Activated T-cell treated with anti-CD3 and anti-CD28 coated beads, Interleukin-2, amount 50 U/mL, for 72 hours (primary cell): Measurements from ENCODE around the gene RNF115. TPM values are rescaled to one million over a fixed set of nuclear protein-coding genes. Genes with fewer than 3 reads are reported as not detected.

Source experiments
- ATAC-seq, 2 donors: fragments of 150-1000 bp; cut with Tn5 transposase; replicated peaks in 1 of 2; 2 replicates each; pipeline ENCODE4 v1.10.0; 2021; ENCODE audit warnings: moderate library complexity in 2 of 2, mild to moderate bottlenecking in 1 of 2
- DNase-seq, 2 donors: peaks; one replicate each; pipeline ENCODE4 v3.0.0; 2021 to 2022; ENCODE audit warnings: mixed read lengths in 1 of 2
- H3K27ac Mint-ChIP-seq: one replicate; pipeline ENCODE4 v1.8.0; 2022; ENCODE audit warnings: mild to moderate bottlenecking, moderate library complexity, mixed read lengths
- H3K27me3 Mint-ChIP-seq: one replicate; pipeline ENCODE4 v1.8.0; 2022; ENCODE audit warnings: low read depth, mixed read lengths
- H3K36me3 Mint-ChIP-seq, 2 donors: one replicate each; pipeline ENCODE4 v1.8.0; 2022; ENCODE audit warnings: mixed read lengths in 2 of 2, mild to moderate bottlenecking in 1 of 2; ENCODE audit not compliant: insufficient read depth in 2 of 2
- H3K4me1 Mint-ChIP-seq: one replicate; pipeline ENCODE4 v1.8.0; 2022; ENCODE audit warnings: low read depth, mixed read lengths
- H3K4me3 Mint-ChIP-seq, 2 donors: one replicate each; pipeline ENCODE4 v1.8.0; 2022; ENCODE audit warnings: mild to moderate bottlenecking in 2 of 2, mixed read lengths in 2 of 2, moderate library complexity in 2 of 2
- H3K9me3 Mint-ChIP-seq, 2 donors: one replicate each; pipeline ENCODE4 v1.8.0; 2022; ENCODE audit warnings: mixed read lengths in 2 of 2
- total RNA-seq, 2 donors: library from RNA; stranded (reverse); gene quantifications; one replicate each; pipeline ENCODE4 v1.2.3, GENCODE V29; 2022

RNF115 gene
- total RNA-seq, result 10 to 100 TPM; 22.4 to 27.4 TPM

GRCh38 chr1:145823565-145824498 is at the start of gene RNF115, which contains the start of gene POLR3C:
Gene RNF115, minus strand, starts transcription at chr1:145824095. Its CDS starts 222 bp downstream, at chr1:145823873.
Gene POLR3C, plus strand, starts transcription at chr1:145824200. Its CDS starts 1,577 bp downstream, at chr1:145825777.
- peaks cover 18 to 37% of the 10 kb centered on the region in 2 donors for H3K36me3 Mint-ChIP-seq
- ATAC-seq (peak; percentile 76 to 77), DNase-seq (peak; percentile 87 to 89)
- peaks cover 47% of the 10 kb centered on the region for H3K4me1 Mint-ChIP-seq
- H3K27me3 Mint-ChIP-seq, result no peaks in the 10 kb centered on the region
- peak within 1 kb of the TSS; percentile 97 to 99 for H3K4me3 Mint-ChIP-seq
- H3K27ac Mint-ChIP-seq, result peak within 1 kb of the TSS; percentile 97
- H3K9me3 Mint-ChIP-seq, result peaks cover 0 to 1% of the 10 kb centered on the region in 2 donors

GRCh38 chr1:145871994-145872924 is 48.4 kb upstream of the RNF115 start:
- H3K4me3 Mint-ChIP-seq, result peak overlapping the region; percentile 79 to 90
- H3K27me3 Mint-ChIP-seq, result peaks cover 17% of the 10 kb centered on the region
- ATAC-seq (peak; percentile 83 to 89), DNase-seq (peak; percentile 47 to 53)
- H3K27ac Mint-ChIP-seq, result peak overlapping the region; percentile 62
- peaks cover 19% of the 10 kb centered on the region for H3K4me1 Mint-ChIP-seq
- no peaks in the 10 kb centered on the region for H3K9me3 Mint-ChIP-seq
- H3K36me3 Mint-ChIP-seq, result no peaks in the 10 kb centered on the region

DNA sequence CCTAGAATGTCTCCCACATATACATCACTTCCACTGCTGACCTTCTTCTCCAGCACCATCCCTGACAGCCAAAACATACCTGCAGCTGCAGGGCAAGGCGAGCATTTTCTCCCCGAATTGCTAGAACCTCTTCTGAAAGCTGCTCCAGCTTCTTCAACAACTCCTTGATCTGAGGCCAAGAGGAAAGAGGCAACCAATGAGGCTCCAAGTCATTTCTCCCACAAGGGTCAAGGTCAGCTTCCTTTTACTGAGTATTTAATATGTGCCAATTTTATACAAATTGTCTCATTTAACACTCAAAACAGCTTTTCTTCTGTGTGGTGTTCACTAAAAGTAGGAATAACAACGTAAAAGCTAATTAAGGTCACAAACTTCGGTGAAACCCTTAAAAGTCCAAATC is 44.3 kb upstream of the RNF115 start:
- no peak for DNase-seq
- H3K27me3 Mint-ChIP-seq, result peaks cover 17% of the 10 kb centered on the region
- H3K4me1 Mint-ChIP-seq, result peaks cover 19% of the 10 kb centered on the region
- H3K4me3 Mint-ChIP-seq, result no peak overlapping the region
- H3K9me3 Mint-ChIP-seq, result no peaks in the 10 kb centered on the region
- no peak overlapping the region for H3K27ac Mint-ChIP-seq
- no peak for ATAC-seq
- H3K36me3 Mint-ChIP-seq, result no peaks in the 10 kb centered on the region

- Mint-ChIP-seq H3K27me3 (peaks cover 8% of the 10 kb centered on the region), H3K4me3 (no peak overlapping the region), H3K4me1 (peaks cover 5% of the 10 kb centered on the region), H3K9me3 (no peaks in the 10 kb centered on the region), H3K36me3 (peaks cover 0 to 1% of the 10 kb centered on the region in 2 donors), H3K27ac (no peak overlapping the region)
- ATAC-seq (no peak), DNase-seq (no peak)
Measured at GRCh38 chr1:145863282-145864018, 39.6 kb upstream of the RNF115 start.

GRCh38 chr1:145859491-145860023 is 35.7 kb upstream of the RNF115 start:
- peak; percentile 88 to 90 for DNase-seq
- Mint-ChIP-seq H3K9me3 (no peaks in the 10 kb centered on the region), H3K27ac (peak overlapping the region; percentile 55), H3K27me3 (no peaks in the 10 kb centered on the region), H3K4me1 (peaks cover 14% of the 10 kb centered on the region), H3K36me3 (peaks cover 3 to 13% of the 10 kb centered on the region in 2 donors), H3K4me3 (peak overlapping the region; percentile 92 to 98)
- peak; percentile 73 to 76 for ATAC-seq

DNA sequence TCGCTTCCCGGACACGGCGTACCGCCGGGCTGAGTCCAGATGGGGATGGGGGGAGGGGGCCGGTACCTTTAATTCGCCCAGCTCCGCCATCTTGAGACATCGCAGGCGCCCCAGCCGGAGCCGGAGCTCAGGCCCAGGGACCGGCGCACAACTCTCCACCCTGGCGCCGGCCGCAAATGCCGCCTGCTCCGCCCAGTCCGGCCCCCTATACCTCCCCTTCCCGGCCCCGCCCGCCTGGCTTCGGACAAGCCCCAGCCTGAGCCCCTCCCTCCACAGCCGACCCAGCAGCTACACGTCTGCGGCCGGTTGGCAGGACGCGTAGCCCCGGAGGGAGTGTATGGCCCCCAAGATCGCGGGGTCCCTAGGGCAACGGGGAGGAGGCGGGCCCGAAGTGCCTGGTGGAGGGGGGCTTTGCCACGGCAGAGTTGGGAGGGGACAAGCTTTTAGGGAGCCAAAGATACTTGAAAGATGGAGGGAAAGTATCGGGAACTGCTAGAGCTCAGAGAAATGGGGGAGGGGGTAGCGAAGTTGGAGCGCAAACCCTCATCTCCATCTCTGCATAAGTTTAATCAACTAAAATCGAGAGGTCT is 35.1 kb upstream of the RNF115 start, which contains the start of gene PIAS3:
Gene PIAS3 (minus strand): TSS at position 181 of the 590 bp plus-strand sequence. CDS start 91 bp downstream, at position 90.
- ATAC-seq, result peak; percentile 91 to 92
- peak within 1 kb of the TSS; percentile 72 for H3K27ac Mint-ChIP-seq
- H3K27me3 Mint-ChIP-seq, result no peaks in the 10 kb centered on the region

DNA sequence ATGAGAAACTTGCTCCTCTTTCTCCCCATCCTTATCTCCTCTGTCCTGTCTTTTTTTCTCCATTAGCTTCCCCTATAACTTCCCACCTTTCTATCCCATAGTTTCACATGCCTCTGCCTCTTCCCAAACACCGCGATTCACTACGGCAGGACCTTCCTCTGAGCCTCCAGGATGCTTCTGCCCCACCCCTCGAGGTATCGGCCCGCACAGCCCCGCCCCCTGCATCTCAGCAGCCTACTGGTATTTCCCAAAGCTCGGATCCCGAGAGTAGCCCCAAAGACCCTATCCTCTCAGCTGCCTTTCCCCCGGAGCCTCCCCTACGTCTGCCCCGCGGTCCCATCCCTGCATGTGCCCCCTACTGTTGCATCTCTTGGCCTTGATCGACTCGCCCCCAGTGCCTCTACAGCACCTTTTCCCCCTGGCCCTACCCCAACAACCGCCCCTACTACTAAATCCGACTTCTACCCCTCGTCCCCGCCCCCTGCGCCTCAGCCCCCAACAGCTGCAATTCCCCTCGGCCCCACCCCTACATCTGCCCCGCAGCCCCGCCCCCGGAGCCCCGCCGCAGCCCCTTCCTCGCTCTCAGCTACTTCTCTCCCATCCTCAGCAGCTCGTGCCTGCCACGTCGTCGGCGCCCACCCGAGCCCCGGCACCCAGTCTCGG is 34.5 kb upstream of the RNF115 start:
- Mint-ChIP-seq H3K9me3 (no peaks in the 10 kb centered on the region), H3K4me3 (peak overlapping the region; percentile 92 to 98), H3K4me1 (peaks cover 14% of the 10 kb centered on the region), H3K27ac (peak overlapping the region; percentile 72), H3K27me3 (no peaks in the 10 kb centered on the region), H3K36me3 (peaks cover 3 to 13% of the 10 kb centered on the region in 2 donors)
- peak; percentile 59 to 78 for DNase-seq
- peak; percentile 59 to 66 for ATAC-seq

More for the DNA sequence above, 35.1 kb upstream of the RNF115 start, which contains the start of gene PIAS3:
- peaks cover 3 to 13% of the 10 kb centered on the region in 2 donors for H3K36me3 Mint-ChIP-seq
- H3K4me1 Mint-ChIP-seq, result peaks cover 14% of the 10 kb centered on the region
- H3K9me3 Mint-ChIP-seq, result no peaks in the 10 kb centered on the region
- DNase-seq, result peak; percentile 94 to 95
- H3K4me3 Mint-ChIP-seq, result peak within 1 kb of the TSS; percentile 92 to 98

DNA sequence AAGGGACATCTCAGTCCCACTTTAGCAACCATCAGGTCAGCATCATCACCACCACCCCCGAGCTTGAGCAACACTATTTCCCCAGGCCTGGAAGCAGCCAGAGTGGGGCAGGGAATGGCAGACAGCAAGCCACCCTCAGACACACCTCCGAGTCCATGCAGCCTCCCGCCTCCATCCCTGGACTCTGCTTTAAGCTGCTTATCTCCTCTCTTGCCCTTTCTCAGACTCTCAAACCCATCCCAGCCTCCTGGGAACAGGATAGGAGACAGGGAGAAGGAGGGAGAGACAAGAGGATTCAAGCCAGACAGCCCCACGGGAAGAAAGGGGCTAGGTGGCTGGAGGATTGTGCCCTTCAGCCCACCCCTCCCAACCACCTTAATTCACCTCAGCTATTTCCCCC is 33.3 kb upstream of the RNF115 start:
- DNase-seq (no peak), ATAC-seq (no peak)
- Mint-ChIP-seq H3K27me3 (no peaks in the 10 kb centered on the region), H3K36me3 (peaks cover 3 to 15% of the 10 kb centered on the region in 2 donors), H3K4me1 (peaks cover 14% of the 10 kb centered on the region), H3K27ac (no peak overlapping the region), H3K9me3 (no peaks in the 10 kb centered on the region), H3K4me3 (peak overlapping the region in 1 of 2 donors; percentile 6)

DNA sequence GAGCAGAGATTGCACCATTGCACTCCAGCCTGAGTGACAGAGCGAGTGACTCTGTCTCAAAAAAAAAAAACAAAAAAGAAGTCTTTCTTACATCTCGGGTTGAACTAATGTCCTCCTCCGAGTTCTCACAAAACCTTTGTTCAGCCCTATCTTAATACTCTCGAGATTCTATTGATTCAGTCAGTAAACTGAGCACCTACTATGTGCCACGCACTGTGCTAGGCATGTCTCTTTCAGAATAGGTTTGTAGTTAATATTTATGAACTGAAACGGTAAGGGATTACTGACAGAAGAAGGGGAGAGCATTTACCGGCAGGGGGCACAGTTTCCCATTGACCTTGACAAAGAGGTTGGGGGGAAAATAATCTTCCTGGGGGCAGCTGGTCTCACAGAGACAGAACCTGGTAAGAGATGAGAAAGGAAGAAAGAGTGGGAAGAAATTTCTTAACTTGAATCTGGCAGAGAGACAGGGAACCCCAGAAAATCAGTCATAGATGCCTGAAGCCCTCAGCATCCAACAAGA is 31.6 kb upstream of the RNF115 start:
- Mint-ChIP-seq H3K27me3 (no peaks in the 10 kb centered on the region), H3K4me1 (peaks cover 14% of the 10 kb centered on the region), H3K36me3 (peaks cover 3 to 15% of the 10 kb centered on the region in 2 donors), H3K9me3 (no peaks in the 10 kb centered on the region), H3K27ac (no peak overlapping the region), H3K4me3 (no peak overlapping the region)
- ATAC-seq, result no peak
- DNase-seq, result no peak

DNA sequence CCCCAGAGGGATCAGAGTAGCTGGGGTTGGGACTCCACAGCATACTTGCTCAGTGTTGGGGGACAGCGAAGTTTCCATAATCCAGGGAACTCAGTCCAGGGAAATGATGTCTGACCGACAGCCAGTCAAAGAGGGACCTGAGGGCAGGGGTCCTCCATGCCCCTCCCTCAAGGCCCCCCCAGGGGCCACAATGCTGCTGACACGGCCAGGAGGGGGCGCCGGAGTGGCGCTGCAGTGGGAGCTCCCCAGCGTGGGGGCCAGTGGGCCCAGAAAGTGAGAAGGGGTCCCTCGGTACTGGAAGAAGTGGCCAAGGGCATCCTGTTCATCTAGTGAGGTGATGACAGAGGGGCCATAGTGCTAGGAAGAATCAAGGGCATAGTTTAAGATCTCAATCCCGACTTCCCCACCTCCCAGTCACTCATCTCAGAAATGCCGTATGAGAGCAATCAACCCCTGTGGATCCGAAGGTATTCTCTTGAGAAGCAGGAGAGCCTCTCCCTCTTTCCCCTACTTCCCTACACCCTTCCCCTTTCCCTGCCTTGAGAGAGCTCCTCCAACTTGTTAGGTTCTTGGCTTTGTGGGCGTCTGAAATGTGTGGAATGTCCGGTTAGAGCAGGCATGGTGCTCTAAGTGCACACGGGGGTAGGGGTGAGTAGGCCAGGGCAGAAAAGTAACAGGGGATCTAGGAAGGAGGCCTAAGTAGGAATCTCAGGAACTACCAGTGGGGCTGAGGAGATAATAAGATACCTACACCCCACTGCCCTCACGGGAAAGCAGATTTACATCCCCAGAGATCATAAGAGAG is 25.7 kb upstream of the RNF115 start:
- Mint-ChIP-seq H3K36me3 (peaks cover 0 to 3% of the 10 kb centered on the region in 2 donors), H3K4me1 (peaks cover 14% of the 10 kb centered on the region), H3K4me3 (no peak overlapping the region), H3K27ac (no peak overlapping the region), H3K9me3 (no peaks in the 10 kb centered on the region), H3K27me3 (no peaks in the 10 kb centered on the region)
- ATAC-seq (no peak), DNase-seq (peak; percentile 25 to 29)
